Erythroblast (primary cell): ENCODE data around the gene WNT7A.

Experiments used
- DNase-seq, 2 experiments: peaks; one replicate each; lab custom pipeline; 2025; lab: John Stamatoyannopoulos, UW
- GATA1 ChIP-seq: IDR thresholded peaks from 2 replicates; pipeline ENCODE4 v1.6.1; 2011; ENCODE audit warnings: low read depth, mild to moderate bottlenecking, control low read depth, low read length, moderate library complexity
- POLR2A ChIP-seq: IDR thresholded peaks from 2 replicates; pipeline ENCODE4 v1.6.1; 2011; ENCODE audit warnings: mild to moderate bottlenecking, low read length

The WNT7A gene

GRCh38 chr3:13812034-13812471 lies 67.8 kb downstream of the WNT7A start:
- TF ChIP-seq GATA1, result no peak
- no peak for TF ChIP-seq POLR2A
- no peak for DNase-seq

DNA sequence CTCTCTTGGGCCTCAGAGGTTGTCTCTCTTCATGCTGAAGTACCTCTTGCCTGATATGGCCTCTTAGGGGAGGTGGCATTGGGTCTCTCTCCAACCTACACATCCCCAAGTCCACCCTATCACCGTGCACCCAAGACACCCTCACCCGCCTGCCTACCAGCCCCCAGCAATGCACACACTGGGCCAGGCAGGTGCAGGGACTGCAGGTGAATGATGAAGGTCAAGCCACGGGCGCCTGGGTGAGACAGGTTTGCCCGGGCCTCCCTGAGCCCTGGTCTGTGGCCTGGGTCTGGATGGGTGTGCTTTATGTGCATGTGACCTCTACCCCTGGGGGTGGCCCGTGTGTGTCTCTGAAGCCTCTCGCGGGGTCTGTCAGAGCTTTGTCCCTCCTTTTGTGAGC lies 68.3 kb downstream of the WNT7A start:
- TF ChIP-seq POLR2A (no peak), GATA1 (no peak)
- no peak for DNase-seq

- TF ChIP-seq POLR2A, result no peak
- no peak for TF ChIP-seq GATA1
- DNase-seq, result no peak
These were observed 71.3 kb downstream of the WNT7A start for GRCh38 chr3:13808550-13808949.

GRCh38 chr3:13801361-13802204 lies 78.3 kb downstream of the WNT7A start:
- DNase-seq, result no peak
- TF ChIP-seq POLR2A, result no peak
- TF ChIP-seq GATA1, result no peak

- no peak for DNase-seq
- TF ChIP-seq GATA1, result no peak
- TF ChIP-seq POLR2A, result no peak
These were observed 79.8 kb downstream of the WNT7A start for GRCh38 chr3:13800064-13800463.

GRCh38 chr3:13798401-13798800 lies 81.5 kb downstream of the WNT7A start:
- no peak for DNase-seq
- TF ChIP-seq GATA1, result no peak
- no peak for TF ChIP-seq POLR2A

DNA sequence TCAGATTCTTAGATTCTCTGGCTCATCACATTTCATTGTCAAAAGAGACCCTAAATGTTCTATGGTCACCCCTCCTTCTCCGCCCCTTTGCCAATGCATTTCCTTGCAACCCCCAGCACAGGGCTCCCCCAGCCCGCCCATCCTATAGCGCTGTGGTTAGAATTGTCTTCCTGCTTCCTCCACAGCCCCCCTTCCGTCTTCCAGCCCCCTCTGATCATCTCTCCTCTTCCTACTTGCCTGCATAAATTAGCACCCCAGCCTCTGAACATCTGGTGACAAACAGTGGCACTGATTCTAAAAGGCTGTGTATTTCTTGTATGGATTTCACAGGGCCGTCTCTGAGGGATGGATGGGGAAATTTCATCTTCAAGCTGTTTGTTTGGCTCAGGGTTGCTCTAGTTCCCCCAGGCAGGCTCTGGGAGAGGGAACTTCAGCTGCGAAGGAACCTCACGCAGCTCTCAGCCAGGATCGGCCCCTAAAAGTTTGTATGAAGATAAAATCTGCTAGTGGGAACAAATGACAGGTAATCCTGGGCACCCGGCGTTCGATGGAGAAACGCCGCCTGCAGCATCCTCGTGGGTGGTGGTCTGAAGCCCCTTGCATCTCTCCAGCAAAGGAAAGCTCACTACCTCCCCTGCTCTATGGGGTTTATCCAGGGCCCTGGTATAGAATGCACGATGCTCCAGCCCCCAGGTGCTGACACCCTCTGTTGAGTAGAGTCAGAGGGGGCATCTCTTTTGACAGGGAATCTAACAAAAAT lies 83.0 kb downstream of the WNT7A start:
- no peak for DNase-seq
- no peak for TF ChIP-seq GATA1

DNA sequence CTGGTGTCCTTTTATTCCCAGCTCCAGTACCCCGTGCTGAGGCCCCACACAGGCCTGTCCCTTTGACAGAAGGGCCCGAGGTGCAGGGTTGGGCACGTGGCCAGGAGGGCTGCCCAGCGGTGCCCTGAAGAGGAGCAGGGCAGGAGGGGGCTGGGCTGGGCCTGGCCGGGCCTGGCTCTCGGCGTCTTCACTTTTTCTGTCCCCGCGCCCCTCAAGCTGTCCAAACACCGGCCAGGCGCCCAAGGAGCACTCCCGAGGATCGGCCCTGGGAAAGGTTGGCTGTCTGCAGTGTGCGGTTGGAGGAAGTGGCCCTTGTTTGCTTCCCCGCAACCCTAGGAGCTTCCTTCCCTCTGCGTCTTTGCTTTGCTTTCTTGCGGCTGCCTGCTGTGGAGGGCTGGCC lies 84.1 kb downstream of the WNT7A start:
- no peak for DNase-seq
- TF ChIP-seq GATA1 (no peak), POLR2A (no peak)

DNA sequence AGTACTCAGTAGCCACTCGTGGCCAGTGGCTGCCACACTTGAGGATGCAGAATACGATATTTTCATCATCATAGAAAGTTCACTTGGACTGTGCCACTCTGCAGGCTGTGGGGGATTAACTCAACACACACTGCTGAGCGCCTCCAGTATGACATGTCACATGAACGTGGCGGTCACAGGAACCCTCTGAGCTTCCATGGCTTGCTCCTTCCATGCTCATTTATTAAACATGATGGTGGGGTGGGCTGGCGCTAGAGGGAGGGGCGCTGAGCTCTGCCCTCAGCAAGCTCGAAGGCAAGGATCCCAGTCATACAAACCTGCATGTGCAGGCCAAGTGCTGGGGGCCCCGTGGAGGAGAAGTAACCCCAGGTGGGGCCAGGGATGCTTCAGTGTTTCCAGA lies 85.5 kb downstream of the WNT7A start:
- no peak for DNase-seq
- TF ChIP-seq POLR2A (no peak), GATA1 (no peak)

DNA sequence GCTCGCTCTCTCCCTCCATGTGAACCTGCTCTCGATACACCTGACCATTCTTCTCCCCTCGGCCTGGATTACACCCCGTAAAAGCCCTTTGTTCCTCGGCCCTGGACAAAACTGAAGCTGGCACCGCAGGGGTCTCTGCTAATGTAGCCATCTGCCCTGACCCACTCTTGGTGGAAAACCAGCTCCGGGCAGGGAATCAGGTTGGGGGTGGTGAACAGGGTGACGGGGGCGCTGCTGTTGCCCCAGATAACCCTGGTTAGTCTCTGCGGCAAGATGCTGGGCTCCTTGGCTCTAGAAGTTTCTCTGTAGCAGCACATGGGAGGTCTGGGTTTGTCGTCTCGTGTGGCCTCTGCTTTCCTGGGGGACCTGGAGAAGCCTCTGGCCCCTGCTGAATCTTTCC lies 86.4 kb downstream of the WNT7A start:
- TF ChIP-seq GATA1, result no peak
- no peak for TF ChIP-seq POLR2A
- no peak for DNase-seq

DNA sequence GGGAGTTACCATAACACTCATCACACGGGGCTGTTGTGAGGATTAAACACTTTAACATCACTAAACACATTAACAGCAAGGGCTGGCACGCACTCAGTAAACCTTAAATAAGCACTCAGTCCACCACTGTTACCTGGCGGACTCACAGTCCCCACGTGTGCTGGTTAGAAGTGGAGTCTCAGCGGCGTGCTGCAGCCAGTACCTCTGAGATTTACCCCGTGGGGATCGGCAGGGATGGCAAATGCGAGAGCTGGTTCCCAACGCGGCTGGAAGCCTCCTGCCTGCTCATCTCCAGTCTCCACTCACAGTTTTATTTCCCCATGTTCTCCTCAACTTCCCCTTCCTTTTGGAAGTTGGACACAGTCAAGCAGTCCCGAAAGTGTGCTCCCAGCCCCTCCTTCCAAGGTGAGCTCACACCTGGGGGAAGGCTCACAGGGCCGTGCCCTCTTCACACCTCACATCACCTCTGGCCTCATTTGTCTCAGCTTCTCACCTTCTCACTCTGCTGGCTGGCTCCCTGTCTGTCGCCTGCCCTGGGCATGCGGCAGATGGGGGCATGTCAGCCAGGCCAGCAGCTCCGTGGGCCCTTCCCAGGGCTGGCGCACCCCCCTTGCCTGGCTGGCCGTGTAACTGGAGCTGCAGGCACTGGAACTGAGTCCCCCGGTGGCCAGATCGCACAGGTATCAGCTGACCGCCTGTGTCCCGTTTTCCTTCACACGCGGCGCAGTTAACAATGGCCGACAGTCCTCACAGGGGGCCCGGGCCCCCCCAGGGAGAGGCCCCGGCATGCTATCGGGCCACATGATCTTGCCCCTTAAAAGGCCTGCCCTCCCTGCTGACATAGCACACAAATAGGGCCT lies 87.1 kb downstream of the WNT7A start:
- TF ChIP-seq GATA1 (no peak), POLR2A (no peak)
- DNase-seq, result no peak

GRCh38 chr3:13792051-13792490 lies 87.8 kb downstream of the WNT7A start:
- no peak for DNase-seq
- TF ChIP-seq POLR2A (no peak), GATA1 (no peak)
